ENCODE results near the gene DPH6. TPM values are rescaled to one million over a fixed set of nuclear protein-coding genes. Genes with fewer than 3 reads are reported as not detected.

Gene DPH6
- total RNA-seq, 1 experiment from 2014 or later = 20.3 TPM

- no peak overlapping the region for H3K27ac Mint-ChIP-seq (ENCODE audit: low read depth, unreplicated experiment)
- H3K4me3 Mint-ChIP-seq (ENCODE audit: unreplicated experiment) = no peak overlapping the region
- H3K9me3 Mint-ChIP-seq (ENCODE audit: unreplicated experiment) = no peaks in the 10 kb centered on the region
- DNase-seq (ENCODE audit: unreplicated experiment) = no peak
- no peaks in the 10 kb centered on the region for H3K4me1 Mint-ChIP-seq (ENCODE audit: insufficient read depth, unreplicated experiment)
- no peaks in the 10 kb centered on the region for H3K36me3 Mint-ChIP-seq (ENCODE audit: insufficient read depth, unreplicated experiment)
- no peaks in the 10 kb centered on the region for H3K27me3 Mint-ChIP-seq (ENCODE audit: insufficient read depth, unreplicated experiment)
- POLR2A ChIA-PET = no interaction called here
- CTCF ChIA-PET = no interaction called here
- intact Hi-C loops (cut with micrococcal nuclease) = no loop called here
- no TSS peak for BruUV-seq (replicated peaks)
- TF ChIP-seq CTCF (IDR thresholded peaks at IDR 0.05; ENCODE audit: unreplicated experiment) = no peak
Observed at GRCh38 chr15:35470441-35470840, 75.5 kb downstream of the DPH6 start.

GRCh38 chr15:35466476-35466875, 79.5 kb downstream of the DPH6 start:
- DNase-seq (ENCODE audit: unreplicated experiment) = peak; percentile 30
- CTCF ChIA-PET = interaction anchor here (0.8 to 2.8 kb wide), 3 partner anchors 9 to 22 kb away, joined by 3 to 9 read pairs (median 3); no protein-coding TSS in a partner anchor
- POLR2A ChIA-PET = interaction anchor here (1.0 to 1.5 kb wide), 3 partner anchors 9 to 14 kb away, joined by 3 to 6 read pairs (median 3); no protein-coding TSS in a partner anchor
- Mint-ChIP-seq H3K27ac (ENCODE audit: low read depth, unreplicated experiment) (no peak overlapping the region), H3K9me3 (ENCODE audit: unreplicated experiment) (no peaks in the 10 kb centered on the region), H3K36me3 (ENCODE audit: insufficient read depth, unreplicated experiment) (no peaks in the 10 kb centered on the region), H3K27me3 (ENCODE audit: insufficient read depth, unreplicated experiment) (no peaks in the 10 kb centered on the region), H3K4me3 (ENCODE audit: unreplicated experiment) (no peak overlapping the region), H3K4me1 (ENCODE audit: insufficient read depth, unreplicated experiment) (no peaks in the 10 kb centered on the region)
- no TSS peak for BruUV-seq (replicated peaks)
- intact Hi-C loops (cut with micrococcal nuclease) = no loop called here
- no peak for TF ChIP-seq CTCF (IDR thresholded peaks at IDR 0.05; ENCODE audit: unreplicated experiment)

GRCh38 chr15:35465783-35466182, 80.2 kb downstream of the DPH6 start:
- H3K27ac Mint-ChIP-seq (ENCODE audit: low read depth, unreplicated experiment) = no peak overlapping the region
- CTCF ChIA-PET = interaction anchor here (1.5 to 2.8 kb wide), 2 partner anchors 9 to 21 kb away, joined by 3 to 9 read pairs; no protein-coding TSS in a partner anchor
- no peak for TF ChIP-seq CTCF (IDR thresholded peaks at IDR 0.05; ENCODE audit: unreplicated experiment)
- no peak for DNase-seq (ENCODE audit: unreplicated experiment)
- intact Hi-C loops (cut with micrococcal nuclease) = no loop called here
- no peaks in the 10 kb centered on the region for H3K36me3 Mint-ChIP-seq (ENCODE audit: insufficient read depth, unreplicated experiment)
- H3K4me1 Mint-ChIP-seq (ENCODE audit: insufficient read depth, unreplicated experiment) = no peaks in the 10 kb centered on the region
- H3K9me3 Mint-ChIP-seq (ENCODE audit: unreplicated experiment) = no peaks in the 10 kb centered on the region
- no peak overlapping the region for H3K4me3 Mint-ChIP-seq (ENCODE audit: unreplicated experiment)
- no TSS peak for BruUV-seq (replicated peaks)
- H3K27me3 Mint-ChIP-seq (ENCODE audit: insufficient read depth, unreplicated experiment) = no peaks in the 10 kb centered on the region
- POLR2A ChIA-PET = interaction anchor here (1.3 to 1.5 kb wide), 2 partner anchors 8 to 15 kb away, joined by 3 read pairs; no protein-coding TSS in a partner anchor

DNA sequence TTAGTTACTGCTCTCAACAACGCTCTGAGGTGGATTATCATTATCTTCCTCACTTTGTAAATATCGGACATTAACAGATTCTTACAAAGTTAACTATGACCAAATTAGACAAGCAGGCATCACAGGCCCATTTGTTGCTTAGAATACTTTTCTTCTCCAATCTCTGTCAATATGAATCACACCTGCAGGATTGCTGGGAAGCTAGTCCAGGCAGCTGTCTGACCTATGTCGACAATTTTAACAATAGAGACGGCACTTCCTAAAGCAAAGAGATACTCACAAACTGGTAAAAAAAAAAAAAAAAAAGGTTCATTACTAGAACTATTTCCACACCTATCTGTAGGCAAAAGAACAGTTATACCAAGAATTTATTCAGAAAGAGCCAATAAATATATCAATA, 85.3 kb downstream of the DPH6 start:
- Mint-ChIP-seq H3K27me3 (ENCODE audit: insufficient read depth, unreplicated experiment) (no peaks in the 10 kb centered on the region), H3K27ac (ENCODE audit: low read depth, unreplicated experiment) (no peak overlapping the region), H3K4me3 (ENCODE audit: unreplicated experiment) (no peak overlapping the region), H3K9me3 (ENCODE audit: unreplicated experiment) (no peaks in the 10 kb centered on the region), H3K4me1 (ENCODE audit: insufficient read depth, unreplicated experiment) (peaks cover 10% of the 10 kb centered on the region), H3K36me3 (ENCODE audit: insufficient read depth, unreplicated experiment) (no peaks in the 10 kb centered on the region)
- intact Hi-C loops (cut with micrococcal nuclease) = no loop called here
- no peak for TF ChIP-seq CTCF (IDR thresholded peaks at IDR 0.05; ENCODE audit: unreplicated experiment)
- ChIA-PET POLR2A (no interaction called here), CTCF (interaction anchor here (0.8 to 2.5 kb wide), 2 partner anchors 16 kb away, joined by 5 to 16 read pairs; no protein-coding TSS in a partner anchor)
- BruUV-seq (replicated peaks) = no TSS peak
- no peak for DNase-seq (ENCODE audit: unreplicated experiment)

All from MCF 10A (cell line).